ENCODE data around the gene GRM7.

GRM7 gene

GRCh38 chr3:7000501-7000900, 139.6 kb downstream of the GRM7 start:
- no peak for TF ChIP-seq CTCF (conservative IDR thresholded peaks at IDR 0.05; ENCODE audit: low read depth, low read length)
- no peak for DNase-seq (ENCODE audit: low read depth)
- H3K4me3 ChIP-seq (ENCODE audit: low read depth, low read length) = no peak overlapping the region

GRCh38 chr3:7001370-7001769, 140.5 kb downstream of the GRM7 start:
- DNase-seq (ENCODE audit: low read depth) = no peak
- no peak overlapping the region for H3K4me3 ChIP-seq (ENCODE audit: low read depth, low read length)
- TF ChIP-seq CTCF (conservative IDR thresholded peaks at IDR 0.05; ENCODE audit: low read depth, low read length) = no peak

GRCh38 chr3:7015683-7016440, 154.9 kb downstream of the GRM7 start:
- no peak for TF ChIP-seq CTCF (conservative IDR thresholded peaks at IDR 0.05; ENCODE audit: low read depth, low read length)
- H3K4me3 ChIP-seq (ENCODE audit: low read depth, low read length) = no peak overlapping the region
- no peak for DNase-seq (ENCODE audit: low read depth)

GRCh38 chr3:7025581-7026300, 164.8 kb downstream of the GRM7 start:
- no peak for TF ChIP-seq CTCF (conservative IDR thresholded peaks at IDR 0.05; ENCODE audit: low read depth, low read length)
- H3K4me3 ChIP-seq (ENCODE audit: low read depth, low read length) = no peak overlapping the region
- no peak for DNase-seq (ENCODE audit: low read depth)

GRCh38 chr3:7029562-7029961, 168.6 kb downstream of the GRM7 start:
- no peak for TF ChIP-seq CTCF (conservative IDR thresholded peaks at IDR 0.05; ENCODE audit: low read depth, low read length)
- no peak for DNase-seq (ENCODE audit: low read depth)
- no peak overlapping the region for H3K4me3 ChIP-seq (ENCODE audit: low read depth, low read length)

GRCh38 chr3:7038394-7038793, 177.5 kb downstream of the GRM7 start:
- no peak for TF ChIP-seq CTCF (conservative IDR thresholded peaks at IDR 0.05; ENCODE audit: low read depth, low read length)
- no peak overlapping the region for H3K4me3 ChIP-seq (ENCODE audit: low read depth, low read length)

More at GRCh38 chr3:7038394-7038793, 177.5 kb downstream of the GRM7 start:
- no peak for DNase-seq (ENCODE audit: low read depth)

Measured in choroid plexus epithelial cell (primary cell).